ENCODE data around the gene RHOB.

The RHOB gene

DNA sequence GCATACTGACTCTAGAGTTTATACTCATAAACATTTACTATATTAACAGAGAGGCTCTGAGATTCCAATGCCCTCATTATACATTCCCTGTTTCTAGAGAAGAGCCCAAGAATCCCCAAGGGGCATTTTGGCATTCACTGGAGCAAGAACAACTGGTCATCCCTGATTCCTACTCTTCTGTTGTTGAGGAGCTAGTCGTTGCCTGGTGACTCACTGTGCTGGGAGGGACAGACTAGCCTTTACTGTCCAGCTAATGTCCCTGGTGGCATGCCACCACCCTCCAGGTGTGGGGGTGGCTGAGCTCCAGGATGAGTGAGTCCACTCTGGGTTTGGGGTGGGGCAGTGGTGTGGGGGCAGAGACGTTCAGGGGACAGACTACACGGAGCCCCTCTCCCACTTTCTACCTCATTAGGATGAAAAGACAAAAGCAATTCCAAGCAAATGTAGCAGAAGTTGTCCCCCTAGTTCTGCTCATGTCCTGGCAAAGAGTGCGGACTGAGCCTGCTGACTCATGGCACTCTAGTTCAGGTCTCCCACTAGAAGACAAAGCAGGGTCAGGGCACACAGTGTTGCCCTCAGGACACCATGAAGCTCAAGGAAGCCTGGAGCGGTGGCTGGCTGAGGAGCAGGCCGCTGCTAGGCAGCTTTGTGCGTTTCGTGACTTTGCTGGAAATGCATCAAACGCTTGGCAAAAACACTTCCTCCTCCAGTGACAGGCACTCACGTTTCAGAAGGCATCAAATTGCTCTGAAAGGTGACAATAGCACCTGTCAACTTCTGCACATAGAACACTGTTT, 49.4 kb downstream of the RHOB start:
- TF ChIP-seq, protein P1, sequence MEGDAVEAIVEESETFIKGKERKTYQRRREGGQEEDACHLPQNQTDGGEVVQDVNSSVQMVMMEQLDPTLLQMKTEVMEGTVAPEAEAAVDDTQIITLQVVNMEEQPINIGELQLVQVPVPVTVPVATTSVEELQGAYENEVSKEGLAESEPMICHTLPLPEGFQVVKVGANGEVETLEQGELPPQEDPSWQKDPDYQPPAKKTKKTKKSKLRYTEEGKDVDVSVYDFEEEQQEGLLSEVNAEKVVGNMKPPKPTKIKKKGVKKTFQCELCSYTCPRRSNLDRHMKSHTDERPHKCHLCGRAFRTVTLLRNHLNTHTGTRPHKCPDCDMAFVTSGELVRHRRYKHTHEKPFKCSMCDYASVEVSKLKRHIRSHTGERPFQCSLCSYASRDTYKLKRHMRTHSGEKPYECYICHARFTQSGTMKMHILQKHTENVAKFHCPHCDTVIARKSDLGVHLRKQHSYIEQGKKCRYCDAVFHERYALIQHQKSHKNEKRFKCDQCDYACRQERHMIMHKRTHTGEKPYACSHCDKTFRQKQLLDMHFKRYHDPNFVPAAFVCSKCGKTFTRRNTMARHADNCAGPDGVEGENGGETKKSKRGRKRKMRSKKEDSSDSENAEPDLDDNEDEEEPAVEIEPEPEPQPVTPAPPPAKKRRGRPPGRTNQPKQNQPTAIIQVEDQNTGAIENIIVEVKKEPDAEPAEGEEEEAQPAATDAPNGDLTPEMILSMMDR (IDR thresholded peaks at IDR 0.05; ENCODE audit: low read depth, low read length, missing control alignments): no peak
- Histone ChIP-seq H3K36me3 (replicated peaks) (no peaks in the 10 kb centered on the region), H3K27me3 (replicated peaks) (no peaks in the 10 kb centered on the region), H3K4me3 (ENCODE audit: low read depth, low read length) (no peak overlapping the region), H3K27ac (no peak overlapping the region)
- in situ Hi-C loops (cut with HindIII; ENCODE audit: low pct_ligation_motif_present, low sequenced_read_pairs): no loop called here
- peak; percentile 59 for DNase-seq

DNA sequence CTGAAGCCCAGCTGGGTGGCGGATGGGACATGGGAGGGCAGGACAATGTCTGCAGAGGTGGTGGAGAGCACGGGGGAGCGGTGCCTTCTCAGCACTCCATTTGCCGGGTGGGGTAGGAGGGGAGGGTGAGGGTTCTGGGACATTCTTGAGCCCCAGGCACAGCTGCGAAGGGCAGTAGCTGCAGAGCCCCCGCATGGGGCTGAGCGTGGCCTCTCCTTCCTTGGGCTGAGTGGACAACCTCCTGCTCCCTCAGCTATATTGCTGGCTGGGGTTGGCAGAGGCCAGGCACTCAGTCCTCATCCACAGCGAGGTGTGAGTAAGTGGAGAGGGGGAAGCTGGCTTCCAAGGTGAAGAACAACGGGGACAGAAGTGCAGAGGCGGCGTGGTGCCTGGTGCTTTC, 50.1 kb downstream of the RHOB start:
- in situ Hi-C loops (cut with HindIII; ENCODE audit: low pct_ligation_motif_present, low sequenced_read_pairs): no loop called here
- DNase-seq: no peak
- no peaks in the 10 kb centered on the region for H3K27me3 ChIP-seq (replicated peaks)
- no peak overlapping the region for H3K4me3 ChIP-seq (ENCODE audit: low read depth, low read length)
- no peak overlapping the region for H3K27ac ChIP-seq
- H3K36me3 ChIP-seq (replicated peaks): no peaks in the 10 kb centered on the region
- TF ChIP-seq, protein P1 (IDR thresholded peaks at IDR 0.05; ENCODE audit: low read depth, low read length, missing control alignments): no peak

Data from brain microvascular endothelial cell (primary cell).